Measurements from ENCODE around the gene CST6.

Gene CST6

GRCh38 chr11:66016793-66017177 lies 5.0 kb downstream of the CST6 start:
- TF ChIP-seq SNAI2 (CRISPR knock-in tag; IDR thresholded peaks at IDR 0.05) (no peak), ARNTL (CRISPR knock-in tag; IDR thresholded peaks at IDR 0.05; ENCODE audit: borderline replicate concordance, low read depth) (no peak), ZC3H10 (CRISPR knock-in tag; IDR thresholded peaks at IDR 0.05) (no peak), TSHZ2 (CRISPR knock-in tag; IDR thresholded peaks at IDR 0.05) (no peak), OSR1 (CRISPR knock-in tag; IDR thresholded peaks at IDR 0.05) (no peak), CSDC2 (CRISPR knock-in tag; IDR thresholded peaks at IDR 0.05) (no peak), ZFP3 (CRISPR knock-in tag; IDR thresholded peaks at IDR 0.05) (no peak), ZNF8 (CRISPR knock-in tag; IDR thresholded peaks at IDR 0.05) (no peak), PPARA (CRISPR knock-in tag; IDR thresholded peaks at IDR 0.05; ENCODE audit: borderline replicate concordance) (no peak), CSRNP3 (CRISPR knock-in tag; IDR thresholded peaks at IDR 0.05) (no peak), PATZ1 (CRISPR knock-in tag; IDR thresholded peaks at IDR 0.05; ENCODE audit: borderline replicate concordance) (no peak), ESRRG (CRISPR knock-in tag; IDR thresholded peaks at IDR 0.05) (no peak), TCF4 (CRISPR knock-in tag; IDR thresholded peaks at IDR 0.05; ENCODE audit: borderline replicate concordance) (no peak), ZFP30 (CRISPR knock-in tag; IDR thresholded peaks at IDR 0.05) (no peak), ZNF565 (CRISPR knock-in tag; conservative IDR thresholded peaks at IDR 0.05; ENCODE audit: low read depth) (no peak), BACH2 (CRISPR knock-in tag; IDR thresholded peaks at IDR 0.05; ENCODE audit: borderline replicate concordance) (no peak), TOX (CRISPR knock-in tag; IDR thresholded peaks at IDR 0.05; ENCODE audit: borderline replicate concordance) (no peak), ISL1 (CRISPR knock-in tag; IDR thresholded peaks at IDR 0.05) (no peak)
- TF ChIP-seq, protein P1, sequence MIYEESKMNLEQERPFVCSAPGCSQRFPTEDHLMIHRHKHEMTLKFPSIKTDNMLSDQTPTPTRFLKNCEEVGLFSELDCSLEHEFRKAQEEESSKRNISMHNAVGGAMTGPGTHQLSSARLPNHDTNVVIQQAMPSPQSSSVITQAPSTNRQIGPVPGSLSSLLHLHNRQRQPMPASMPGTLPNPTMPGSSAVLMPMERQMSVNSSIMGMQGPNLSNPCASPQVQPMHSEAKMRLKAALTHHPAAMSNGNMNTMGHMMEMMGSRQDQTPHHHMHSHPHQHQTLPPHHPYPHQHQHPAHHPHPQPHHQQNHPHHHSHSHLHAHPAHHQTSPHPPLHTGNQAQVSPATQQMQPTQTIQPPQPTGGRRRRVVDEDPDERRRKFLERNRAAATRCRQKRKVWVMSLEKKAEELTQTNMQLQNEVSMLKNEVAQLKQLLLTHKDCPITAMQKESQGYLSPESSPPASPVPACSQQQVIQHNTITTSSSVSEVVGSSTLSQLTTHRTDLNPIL (CRISPR knock-in tag; IDR thresholded peaks at IDR 0.05; ENCODE audit: low read depth) = no peak
- no peak for ATAC-seq

GRCh38 chr11:66017321-66017720 lies 5.5 kb downstream of the CST6 start:
- TF ChIP-seq, protein P1 (CRISPR knock-in tag; IDR thresholded peaks at IDR 0.05; ENCODE audit: low read depth) = no peak
- no peak for ATAC-seq

GRCh38 chr11:66020212-66020611 lies 8.4 kb downstream of the CST6 start:
- ATAC-seq = no peak
- TF ChIP-seq PATZ1 (CRISPR knock-in tag; IDR thresholded peaks at IDR 0.05; ENCODE audit: borderline replicate concordance) = no peak
- TF ChIP-seq CSDC2 (CRISPR knock-in tag; IDR thresholded peaks at IDR 0.05) = no peak
- no peak for TF ChIP-seq PPARA (CRISPR knock-in tag; IDR thresholded peaks at IDR 0.05; ENCODE audit: borderline replicate concordance)
- TF ChIP-seq ARNTL (CRISPR knock-in tag; IDR thresholded peaks at IDR 0.05; ENCODE audit: borderline replicate concordance, low read depth) = no peak
- TF ChIP-seq BACH2 (CRISPR knock-in tag; IDR thresholded peaks at IDR 0.05; ENCODE audit: borderline replicate concordance) = no peak
- TF ChIP-seq TCF4 (CRISPR knock-in tag; IDR thresholded peaks at IDR 0.05; ENCODE audit: borderline replicate concordance) = no peak
- no peak for TF ChIP-seq CSRNP3 (CRISPR knock-in tag; IDR thresholded peaks at IDR 0.05)
- no peak for TF ChIP-seq ZNF70 (CRISPR knock-in tag; IDR thresholded peaks at IDR 0.05)
- TF ChIP-seq ZFP30 (CRISPR knock-in tag; IDR thresholded peaks at IDR 0.05) = no peak
- TF ChIP-seq, protein P1 (CRISPR knock-in tag; IDR thresholded peaks at IDR 0.05; ENCODE audit: low read depth) = no peak
- no peak for TF ChIP-seq ZNF8 (CRISPR knock-in tag; IDR thresholded peaks at IDR 0.05)
- no peak for TF ChIP-seq ZC3H10 (CRISPR knock-in tag; IDR thresholded peaks at IDR 0.05)
